Endothelial cell of umbilical vein (primary cell): ENCODE data around the gene LRFN3. TPM values are rescaled to one million over a fixed set of nuclear protein-coding genes. Genes with fewer than 3 reads are reported as not detected.

Experiments used
- BruUV-seq: library from RNA; stranded (reverse); fragments of 400-500 nt; replicated peaks from 2 replicates; lab custom pipeline; 2021; lab: Mats Ljungman, UMichigan
- CTCF ChIA-PET: fragments of 300-600, 350-600 bp; sonication (Branson Sonifier 250); formaldehyde crosslinking; loops from one replicate; lab custom pipeline; 2021; ENCODE audit warnings: antibody characterized with exemption, inconsistent platforms; lab: Charles Lee
- POLR2A ChIA-PET: fragments of 300-600, 350-600 bp; sonication (Branson Sonifier 250); formaldehyde crosslinking; loops from one replicate; lab custom pipeline; 2021; ENCODE audit warnings: antibody characterized with exemption, inconsistent platforms; lab: Charles Lee
- DNase-seq: peaks from one replicate; pipeline ENCODE4 v3.0.0-alpha.2; 2011; ENCODE audit warnings: low read depth, low spot score
- FAIRE-seq: peaks from 2 replicates; lab custom pipeline; 2011; peaks lifted over from hg19 to GRCh38; lab: Jason Lieb, UNC
- H2AFZ ChIP-seq: 2 replicates; pipeline ENCODE4 v1.6.0; 2012; ENCODE audit warnings: low read depth, low read length, control low read depth, inconsistent platforms
- H3K27ac ChIP-seq: 2 replicates; pipeline ENCODE4 v1.5.1; 2011; ENCODE audit warnings: low read depth, mild to moderate bottlenecking, control low read depth, low read length, moderate library complexity; ENCODE audit not compliant: insufficient read depth
- H3K27me3 ChIP-seq, 2 experiments: 2 replicates each; pipeline versions ENCODE4 v1.6.0 to v1.6.1; 2011; ENCODE audit warnings: low read length in 2 of 2, mixed read lengths in 1 of 2; ENCODE audit not compliant: control insufficient read depth in 2 of 2, insufficient read depth in 2 of 2
- H3K36me3 ChIP-seq, 2 experiments: 2 replicates in 1 of 2; 3 replicates in 1 of 2; pipeline ENCODE4 v1.5.1; 2011; ENCODE audit warnings: low read length in 2 of 2, mild to moderate bottlenecking in 1 of 2, moderate library complexity in 1 of 2; ENCODE audit not compliant: control insufficient read depth in 2 of 2, insufficient read depth in 2 of 2; ENCODE audit errors: extremely low read depth in 1 of 2
- H3K4me1 ChIP-seq: 3 replicates; pipeline ENCODE4 v1.5.1; 2011; ENCODE audit warnings: mild to moderate bottlenecking, low read length; ENCODE audit not compliant: control insufficient read depth, insufficient read depth; ENCODE audit errors: extremely low read depth
- H3K4me2 ChIP-seq: 2 replicates; pipeline ENCODE4 v1.6.1; 2011; ENCODE audit warnings: low read length, control low read depth, mixed read lengths; ENCODE audit not compliant: insufficient read depth
- H3K4me3 ChIP-seq, 3 experiments: fragments of 200-600 bp in 1 of 3; sonication (generic), shearing (Covaris generic) in 1 of 3; replicated peaks in 1 of 3; 2 replicates each; pipeline ENCODE4 v1.5.1; 2011 to 2016; ENCODE audit warnings: control low read depth in 3 of 3, low read length in 3 of 3, mild to moderate bottlenecking in 2 of 3, inconsistent platforms in 1 of 3, low read depth in 1 of 3, moderate library complexity in 1 of 3; ENCODE audit not compliant: insufficient read depth in 1 of 3
- H3K79me2 ChIP-seq: 2 replicates; pipeline ENCODE4 v1.6.0; 2012; ENCODE audit warnings: low read length, inconsistent platforms; ENCODE audit not compliant: control insufficient read depth, insufficient read depth
- H3K9ac ChIP-seq: replicated peaks from 2 replicates; pipeline ENCODE3; 2011; ENCODE audit warnings: low read length, control low read depth; ENCODE audit not compliant: insufficient read depth; ENCODE audit errors: extremely low read depth
- H3K9me1 ChIP-seq: replicated peaks from 3 replicates; pipeline ENCODE4 v1.6.0; 2011; ENCODE audit warnings: mild to moderate bottlenecking, low read length; ENCODE audit not compliant: control insufficient read depth, insufficient read depth; ENCODE audit errors: extremely low read depth
- H3K9me3 ChIP-seq: replicated peaks from 2 replicates; pipeline ENCODE4 v1.5.1; 2012; ENCODE audit warnings: low read length, inconsistent platforms; ENCODE audit not compliant: control insufficient read depth, insufficient read depth
- H4K20me1 ChIP-seq: replicated peaks from 2 replicates; pipeline ENCODE3; 2011; ENCODE audit warnings: mild to moderate bottlenecking, low read length; ENCODE audit not compliant: control insufficient read depth, insufficient read depth; ENCODE audit errors: extremely low read depth
- CTCF ChIP-seq, 2 donors: IDR thresholded peaks; 1 replicate in 1 of 2; 2 replicates in 1 of 2; pipeline ENCODE4 v1.5.1; 2011; ENCODE audit warnings: low read length in 2 of 2, mild to moderate bottlenecking in 2 of 2, moderate library complexity in 2 of 2, control low read depth in 1 of 2, inconsistent platforms in 1 of 2, low read depth in 1 of 2; ENCODE audit not compliant: insufficient read depth in 1 of 2; ENCODE audit errors: extremely low read depth in 1 of 2
- EZH2 ChIP-seq: IDR thresholded peaks from 2 replicates; pipeline ENCODE4 v1.6.1; 2012; ENCODE audit warnings: borderline replicate concordance, low read depth, mild to moderate bottlenecking, moderate library complexity, low read length, inconsistent platforms; ENCODE audit not compliant: severe bottlenecking
- GATA2 ChIP-seq: IDR thresholded peaks from 2 replicates; pipeline ENCODE4 v1.7.0; 2011; ENCODE audit warnings: low read depth, mild to moderate bottlenecking, moderate library complexity, mixed read lengths, low read length; ENCODE audit not compliant: insufficient read length, insufficient read depth
- JUN ChIP-seq: IDR thresholded peaks from 2 replicates; pipeline ENCODE4 v1.6.1; 2011; ENCODE audit warnings: borderline replicate concordance, low read depth; ENCODE audit not compliant: insufficient read length, insufficient read depth
- MAX ChIP-seq: IDR thresholded peaks from 2 replicates; pipeline ENCODE4 v1.6.1; 2011; ENCODE audit not compliant: insufficient read depth, insufficient read length
- MYC ChIP-seq: IDR thresholded peaks from one replicate; pipeline ENCODE4 v1.6.1; 2011; ENCODE audit warnings: mild to moderate bottlenecking, low read depth, low read length
- POLR2AphosphoS5 ChIP-seq: IDR thresholded peaks from 2 replicates; pipeline ENCODE4 v1.6.1; 2012; ENCODE audit warnings: low read depth, mild to moderate bottlenecking, control low read depth, low read length, moderate library complexity; ENCODE audit not compliant: insufficient read depth
- dilution Hi-C: fragments of 300-500 bp; cut with MboI; formaldehyde crosslinking; loops from one replicate; pipeline ENCODE4 v1.15.0; 2019; ENCODE audit warnings: low sequenced_read_pairs; ENCODE audit not compliant: extremely low pct_ligation_motif_present
- intact Hi-C: fragments of 100-400 bp; cut with micrococcal nuclease; formaldehyde crosslinking; loops from one replicate; pipeline ENCODE4 v1.10.0; 2022
- polyA plus RNA-seq, 4 experiments: library from polyadenylated mRNA; depleted of rRNA in 3 of 4; stranded (reverse) in 3 of 4; unstranded in 1 of 4; fragments of >200 nt; gene quantifications; 2 replicates each; pipeline versions ENCODE4 v1.2.1 to v1.2.3, GENCODE V29; 2011 to 2012; ENCODE audit warnings: missing spikeins in 1 of 4
- total RNA-seq: library from RNA; stranded (reverse); gene quantifications from 2 replicates; pipeline ENCODE4 v1.2.3, GENCODE V29; 2021

Gene LRFN3
- total and polyA plus RNA-seq, 2 donors (not counting 3 experiments of a cell fraction or from before 2014, with no cell fraction given) = 4.1 to 15.9 TPM

DNA sequence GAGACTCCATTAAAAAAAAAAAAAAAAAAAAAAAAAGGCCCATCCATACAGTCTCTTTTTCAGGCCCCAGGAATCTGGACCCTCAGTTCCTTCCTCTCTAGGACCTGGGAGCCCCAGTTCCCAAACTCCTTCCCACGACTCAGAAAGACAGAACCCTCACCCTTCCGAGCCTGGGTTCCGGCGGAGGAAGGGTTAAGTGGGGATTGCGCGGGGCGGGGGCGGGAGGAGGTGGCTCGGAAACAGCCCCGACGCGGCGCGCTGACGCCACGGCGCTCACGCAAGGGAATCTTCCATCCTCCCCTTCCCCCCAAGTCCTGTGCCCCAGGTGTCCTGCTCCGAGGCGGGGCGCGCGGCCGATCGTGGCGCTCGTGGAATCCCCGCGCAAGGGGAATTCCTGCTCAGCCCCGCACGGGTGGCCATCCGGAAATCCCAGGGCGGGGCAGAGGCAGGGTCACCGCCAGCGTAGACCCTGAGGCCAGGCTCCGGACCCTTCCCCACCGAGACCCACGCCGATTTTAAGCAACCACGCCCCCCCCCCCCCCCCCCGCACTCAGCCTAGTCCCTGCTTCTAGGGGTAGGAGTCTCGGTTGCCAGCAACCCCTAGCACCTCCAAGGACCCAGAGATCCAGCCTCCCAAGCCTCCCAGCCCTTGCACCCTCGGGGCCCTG lies 36.5 kb upstream of the LRFN3 start:
- Histone ChIP-seq H2AFZ (peak overlapping the region; percentile 90), H3K9me1 (no peaks in the 10 kb centered on the region), H3K36me3 (peaks cover 0 to 8% of the 10 kb centered on the region in 2 experiments), H3K79me2 (peaks cover 2% of the 10 kb centered on the region), H4K20me1 (no peaks in the 10 kb centered on the region), H3K27ac (peak overlapping the region; percentile 65), H3K9me3 (no peaks in the 10 kb centered on the region), H3K4me2 (peak overlapping the region; percentile 92), H3K4me3 (peak overlapping the region; percentile 65 to 96 (median 85)), H3K4me1 (peaks cover 16% of the 10 kb centered on the region), H3K27me3 (peaks cover 0 to 6% of the 10 kb centered on the region in 2 experiments), H3K9ac (peak overlapping the region; percentile 78)
- DNase-seq = peak; percentile 70
- intact Hi-C loops (loop anchor here (1.0 kb wide), 2 partner anchors 32 to 182 kb away; no protein-coding TSS in a partner anchor), dilution Hi-C loops (no loop called here)
- ChIA-PET POLR2A (no interaction called here), CTCF (interaction anchor here (1.4 kb wide), 1 partner anchor 18 kb away, joined by 3 read pairs; no protein-coding TSS in a partner anchor)
- FAIRE-seq = peak; percentile 79
- BruUV-seq = no TSS peak
- TF ChIP-seq MAX (no peak), GATA2 (no peak), EZH2 (no peak), POLR2AphosphoS5 (peak; percentile 37), CTCF (IDR thresholded peaks at IDR 0.05; ENCODE audit: extremely low read depth in 1 of 2, insufficient read depth in 1 of 2, low read depth in 1 of 2, low read length in 2 of 2) (no peak), JUN (no peak), MYC (no peak)
